HG03159 (cell line): Measurements from ENCODE around the gene P3H3.
"Not testable (repeated sequence)": the region's sequence is repeated elsewhere in the genome, so short reads cannot be mapped to it uniquely, and the experiment has no call there.

Source experiments
- ATAC-seq: cut with Tn5 transposase; IDR thresholded peaks from one replicate; pipeline ENCODE4 v1.9.1; 2021; ENCODE audit warnings: mild to moderate bottlenecking, moderate library complexity; ENCODE audit not compliant: unreplicated experiment

Gene P3H3

GRCh38 chr12:6887460-6887859, 59.3 kb downstream of the P3H3 start:
- ATAC-seq, result no peak

- no peak for ATAC-seq
Measured at GRCh38 chr12:6888360-6888759, 60.2 kb downstream of the P3H3 start.

GRCh38 chr12:6888794-6889193, 60.6 kb downstream of the P3H3 start:
- not testable (repeated sequence) for ATAC-seq
